Hematopoietic multipotent progenitor cell treated with erythropoietin and hydrocortisone succinate and interleukin-3 and kit ligand, for 4 days (in vitro differentiated cells): ENCODE results near the gene KCNJ16.

ENCODE experiments used
- DNase-seq: peaks from one replicate; pipeline ENCODE4 v3.0.0-alpha.2; 2015

Gene KCNJ16

DNA sequence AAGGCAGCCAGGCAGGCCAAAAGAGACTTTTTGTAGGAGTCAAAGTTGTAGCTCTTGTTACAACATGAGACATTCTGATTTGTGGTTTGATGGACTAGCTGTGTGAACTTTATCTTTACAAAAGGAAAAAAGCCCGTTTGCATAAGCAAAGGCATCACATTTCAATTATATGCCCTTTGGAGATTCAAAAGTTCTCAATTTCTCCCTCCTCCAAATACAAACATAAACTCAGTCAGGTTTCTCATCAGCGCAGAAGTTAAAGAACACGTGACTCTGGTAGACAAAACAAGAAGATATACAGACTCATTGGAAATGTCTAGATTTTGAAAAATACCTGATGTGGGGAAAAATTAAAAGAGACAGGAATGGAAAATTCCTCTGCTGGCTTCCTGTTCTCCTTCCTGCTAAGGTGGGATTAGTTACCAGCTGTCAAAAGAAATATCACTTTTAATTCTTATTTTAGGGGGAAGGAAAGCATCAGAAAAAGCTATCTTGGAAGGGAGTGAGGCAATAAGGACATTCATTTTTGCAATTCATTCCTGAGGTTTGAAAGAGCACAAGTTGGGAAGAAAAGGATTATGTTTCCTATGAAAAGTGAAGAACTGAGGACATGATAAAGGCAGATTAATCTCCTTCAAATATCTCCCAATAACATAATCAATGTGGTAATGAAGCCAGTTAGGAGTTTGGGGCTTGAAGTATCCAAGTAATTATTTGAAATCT lies 4.6 kb upstream of the KCNJ16 start:
- DNase-seq = no peak

DNA sequence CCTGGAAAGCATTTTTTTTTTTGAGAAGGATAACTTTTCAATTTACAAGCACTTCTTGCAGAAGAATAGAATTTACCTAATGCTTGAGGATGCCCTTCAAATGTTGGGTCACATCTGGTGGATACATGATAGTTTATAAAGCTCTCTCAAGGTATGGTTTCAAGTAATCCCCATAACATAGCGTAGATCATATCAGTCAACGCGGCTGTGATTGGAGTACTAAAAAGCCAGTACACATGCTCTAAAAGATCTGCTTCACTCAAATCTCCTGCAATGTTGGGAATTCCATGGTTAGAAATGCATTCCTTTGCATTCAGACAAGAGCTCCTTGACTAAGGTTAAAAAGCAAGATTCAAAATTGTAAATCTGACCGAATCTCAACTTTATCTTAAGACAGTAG lies 3.9 kb upstream of the KCNJ16 start:
- no peak for DNase-seq

DNA sequence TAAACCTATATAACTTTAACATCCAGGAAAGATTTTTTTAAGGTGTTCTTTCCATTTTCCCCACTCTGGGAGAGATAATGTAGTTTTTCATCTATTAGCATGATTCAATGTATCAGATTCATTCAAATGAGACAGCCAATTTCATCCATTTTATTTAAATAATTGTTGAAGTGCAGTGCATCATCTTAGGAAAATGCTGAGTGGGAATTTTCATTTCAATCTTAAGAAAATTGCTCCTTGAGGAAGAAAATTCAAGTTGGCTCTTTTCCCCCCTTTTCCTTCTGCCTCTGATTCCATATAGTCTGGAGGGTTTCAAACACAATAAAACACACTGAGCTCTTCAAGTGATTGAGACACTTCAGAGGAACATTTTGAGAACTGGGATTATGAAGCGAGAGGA lies 3.4 kb upstream of the KCNJ16 start:
- no peak for DNase-seq

DNA sequence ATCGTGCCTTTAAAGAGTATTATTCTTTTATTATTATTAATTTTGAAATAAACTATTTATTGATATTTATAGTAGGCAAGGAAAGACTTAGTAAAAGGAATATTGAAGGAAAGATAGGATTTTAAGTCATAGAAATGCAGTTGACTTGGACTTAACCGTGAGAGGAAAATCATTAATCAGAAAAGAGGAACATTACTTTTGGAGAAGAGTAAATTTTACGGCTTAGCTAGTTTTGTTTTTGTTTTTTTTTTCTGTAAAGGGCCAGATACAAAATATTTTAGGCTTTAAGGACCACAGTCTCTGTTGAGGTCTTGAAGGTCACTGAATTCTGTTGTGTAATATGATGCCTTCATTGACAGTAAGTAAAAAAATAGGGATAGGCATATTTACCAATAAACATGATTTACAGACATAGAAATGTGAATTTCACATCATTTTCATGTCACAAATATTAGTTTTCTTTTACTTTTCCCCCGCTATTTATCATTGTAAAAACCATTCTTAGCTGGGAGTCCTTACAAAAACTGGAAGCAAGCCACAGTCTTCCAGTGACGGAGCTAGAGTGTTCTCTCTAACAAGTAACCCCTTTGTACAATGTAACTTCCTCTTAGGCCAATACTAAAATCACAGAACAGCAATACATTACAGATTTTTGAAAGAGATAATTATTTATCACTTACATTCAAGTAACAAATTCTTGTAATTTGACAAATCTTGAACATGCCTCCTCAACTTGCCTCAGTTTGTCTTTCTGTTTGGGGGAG lies 2.3 kb upstream of the KCNJ16 start:
- DNase-seq = peak; percentile 22

DNA sequence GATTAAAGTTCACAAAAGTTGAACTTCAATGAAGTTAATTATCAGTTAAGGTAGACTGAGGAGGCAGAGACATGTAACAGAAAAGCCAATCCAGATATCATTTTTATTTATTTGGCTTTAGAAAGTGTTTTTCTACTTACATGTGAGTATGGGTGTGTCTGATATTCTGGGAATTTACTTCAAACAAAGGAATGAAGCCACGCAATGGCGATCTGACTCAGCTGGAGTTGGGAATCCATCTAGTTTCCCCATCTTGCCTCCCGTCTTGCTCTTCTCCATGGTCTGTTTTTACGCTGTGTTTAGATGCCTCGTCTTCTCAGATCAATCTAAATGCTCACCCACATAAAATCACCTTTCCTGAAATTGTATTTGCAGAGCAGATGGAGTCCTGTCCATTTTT lies 1.7 kb upstream of the KCNJ16 start:
- no peak for DNase-seq

DNA sequence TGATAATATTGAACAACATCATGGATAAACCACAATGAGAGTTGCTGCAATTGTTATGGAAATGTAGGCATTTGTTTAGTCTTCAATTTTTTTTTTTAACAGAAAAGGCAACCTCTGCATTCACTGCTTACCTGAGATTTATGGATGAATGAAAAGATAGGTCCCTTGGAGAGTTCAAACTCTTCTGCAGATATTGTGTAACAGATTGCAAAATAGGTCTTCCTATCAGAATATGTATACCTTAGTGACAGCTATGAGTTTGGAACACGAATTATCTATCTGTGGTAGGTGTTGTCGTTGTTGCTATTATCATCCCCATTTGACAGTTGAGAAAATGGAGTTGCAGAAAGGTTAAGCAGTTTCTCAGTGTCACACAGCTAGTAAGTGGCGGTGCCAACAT lies 1.2 kb upstream of the KCNJ16 start:
- DNase-seq = no peak

DNA sequence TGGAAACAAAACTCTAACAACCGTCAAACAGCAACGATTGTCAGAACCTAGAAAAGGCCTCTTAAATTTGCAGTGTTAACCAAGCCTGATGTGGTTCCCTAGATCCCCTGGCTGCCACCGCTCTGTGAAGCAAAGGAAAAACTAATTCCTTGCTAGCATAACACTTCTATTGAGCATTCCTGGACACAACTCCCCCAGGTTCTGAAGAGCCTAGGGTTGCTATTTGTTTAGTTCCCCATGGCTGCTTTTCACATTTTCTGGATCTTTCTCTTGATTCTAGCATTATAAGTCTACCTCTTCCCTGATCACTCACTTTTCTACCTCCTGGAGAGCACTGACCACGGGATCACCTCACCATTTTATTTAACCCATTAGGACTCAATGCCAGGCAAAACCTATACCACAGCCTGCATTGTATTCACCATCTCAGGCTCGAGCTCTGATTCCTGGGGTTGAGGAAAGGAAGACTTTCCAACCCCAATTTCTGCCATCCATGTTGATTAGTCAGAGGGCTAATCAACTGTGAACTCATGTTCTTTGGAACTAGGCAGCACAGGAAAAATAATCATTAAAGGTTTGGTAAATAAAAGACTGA lies 692 bp upstream of the KCNJ16 start:
- no peak for DNase-seq

DNA sequence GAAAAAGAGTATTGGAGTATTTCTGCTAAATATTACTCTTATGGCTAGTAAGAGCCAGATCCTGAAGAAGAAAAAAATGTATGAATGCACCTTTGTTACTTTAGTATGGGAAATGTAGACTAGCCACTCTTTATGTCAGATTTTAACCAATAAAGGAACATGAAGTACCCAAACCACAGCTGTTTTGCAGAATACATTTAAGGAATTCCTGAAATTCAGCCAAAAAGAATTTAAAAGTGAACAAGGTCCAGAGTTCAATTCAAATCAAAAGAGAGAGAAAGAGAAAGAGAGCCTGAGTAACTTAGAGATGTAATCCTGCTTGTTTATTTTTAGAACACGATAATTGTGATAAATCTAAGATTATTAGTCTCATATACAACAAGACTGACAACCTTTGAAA lies 1.2 kb downstream of the KCNJ16 start:
- DNase-seq = no peak

DNA sequence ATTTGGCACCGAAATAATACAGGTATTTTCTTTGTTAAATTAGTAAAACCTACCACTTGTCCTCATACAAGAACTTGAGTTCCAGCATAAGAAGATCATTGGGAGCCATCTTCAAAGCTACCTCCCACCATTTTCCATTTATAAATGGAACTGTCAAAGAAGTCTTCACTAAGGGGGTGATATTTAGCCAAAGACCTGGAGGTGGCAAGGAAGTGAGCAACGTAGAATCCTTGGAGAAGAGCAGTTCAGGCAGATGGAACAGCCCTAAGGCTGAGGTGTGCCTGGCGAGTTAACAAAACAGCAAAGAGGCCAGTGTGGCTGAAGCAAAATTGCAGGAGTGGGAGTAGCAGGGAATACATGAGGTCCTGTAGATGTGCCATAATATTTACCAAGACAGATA lies 1.8 kb downstream of the KCNJ16 start:
- DNase-seq = no peak

DNA sequence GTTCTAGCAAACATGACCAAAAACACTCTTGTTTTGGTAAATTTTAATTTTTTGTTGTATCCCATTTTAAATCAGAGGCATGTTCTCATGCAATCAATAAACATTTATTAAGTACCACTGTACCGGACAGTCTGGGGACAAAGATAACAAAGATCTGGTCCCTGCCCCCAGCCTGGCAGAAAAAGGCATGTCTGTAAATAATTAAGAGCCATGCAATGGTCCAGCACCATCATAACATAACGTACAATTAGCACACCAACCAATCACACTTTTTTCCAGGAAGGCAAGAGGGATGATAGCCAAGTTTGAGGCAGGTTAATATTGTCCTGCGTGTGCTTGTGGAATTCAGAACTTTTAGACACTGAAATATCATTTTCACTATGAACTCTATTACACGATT lies 3.5 kb downstream of the KCNJ16 start:
- no peak for DNase-seq

DNA sequence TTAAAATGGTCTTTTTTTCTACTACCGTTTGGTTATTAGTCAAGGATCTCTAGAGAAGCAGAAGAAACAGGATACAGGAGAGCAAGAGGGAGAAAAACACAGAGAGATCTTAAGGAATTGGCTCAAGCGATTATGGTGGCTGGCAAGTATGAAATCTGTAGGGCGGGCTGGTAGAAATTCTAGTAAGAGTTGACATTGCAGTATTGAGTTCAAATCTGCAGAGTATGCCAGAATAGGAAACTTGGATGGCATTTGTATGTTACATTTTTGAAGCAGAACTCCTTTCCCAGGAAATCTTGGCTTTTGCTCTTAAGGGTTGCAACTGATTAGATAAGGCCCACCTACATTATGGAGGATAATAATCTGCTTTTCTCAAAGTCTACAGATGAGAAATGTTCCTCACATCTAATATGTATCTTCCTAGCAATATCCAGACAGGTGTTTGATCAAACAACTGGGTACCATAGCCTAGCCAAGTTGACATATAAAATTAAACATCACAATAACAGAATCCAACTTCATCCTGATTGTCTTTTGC lies 4.0 kb downstream of the KCNJ16 start:
- DNase-seq = no peak

DNA sequence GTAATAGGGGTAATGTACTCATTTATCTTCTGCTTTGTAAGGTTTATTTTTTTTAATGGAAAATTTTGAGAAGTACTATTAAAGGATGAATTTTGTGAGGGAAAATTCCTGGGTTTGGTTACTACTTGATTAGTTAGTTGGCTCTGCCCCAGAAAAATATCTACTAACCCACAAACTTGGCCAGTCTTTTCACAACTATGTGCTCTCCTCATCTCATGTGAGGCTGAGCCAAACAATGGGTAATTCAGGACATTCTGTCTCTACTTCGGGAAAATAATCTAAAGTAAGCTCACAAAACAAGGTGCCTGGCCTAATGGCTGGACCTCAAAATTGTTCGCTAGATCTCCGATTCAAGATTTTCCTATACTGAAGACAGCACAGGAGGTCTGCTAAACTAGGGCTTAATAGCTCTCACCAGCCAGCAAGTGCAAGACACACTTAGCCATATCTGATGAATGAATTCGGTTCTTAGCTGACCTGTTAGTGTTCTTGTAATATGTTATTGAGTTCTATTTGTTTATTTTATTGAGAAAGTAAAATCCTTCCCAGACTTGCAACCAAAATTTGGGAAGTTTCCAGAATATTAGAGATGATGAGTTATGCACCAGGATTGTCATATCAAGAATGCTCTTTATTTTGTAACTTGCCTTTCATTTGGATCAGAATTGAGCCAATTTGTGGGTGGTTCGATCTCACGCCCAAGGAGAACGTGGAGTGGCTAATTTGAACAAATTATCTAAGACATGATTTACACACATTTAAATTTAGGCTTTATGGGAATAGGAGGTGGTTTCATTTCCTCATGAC lies 5.7 kb downstream of the KCNJ16 start:
- DNase-seq = no peak

DNA sequence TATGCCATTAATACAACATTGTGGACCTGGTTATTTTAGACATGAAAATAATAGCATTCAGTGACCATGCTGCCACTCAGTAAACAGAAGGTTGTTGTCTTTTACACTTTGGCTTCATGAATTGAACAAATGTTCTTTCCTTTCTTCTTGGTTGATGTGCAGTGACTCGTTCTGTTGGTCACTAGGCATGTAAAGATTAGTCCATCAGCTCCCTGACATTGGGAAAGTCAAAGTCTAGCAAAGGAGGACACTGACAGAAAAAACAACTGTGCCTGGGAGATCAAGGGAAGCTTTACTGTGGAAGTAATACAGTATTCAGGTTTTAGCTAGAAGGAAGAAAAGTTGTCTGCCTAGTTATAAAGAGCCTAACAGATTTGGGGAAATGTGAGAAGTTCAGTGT lies 6.9 kb downstream of the KCNJ16 start:
- DNase-seq = no peak

DNA sequence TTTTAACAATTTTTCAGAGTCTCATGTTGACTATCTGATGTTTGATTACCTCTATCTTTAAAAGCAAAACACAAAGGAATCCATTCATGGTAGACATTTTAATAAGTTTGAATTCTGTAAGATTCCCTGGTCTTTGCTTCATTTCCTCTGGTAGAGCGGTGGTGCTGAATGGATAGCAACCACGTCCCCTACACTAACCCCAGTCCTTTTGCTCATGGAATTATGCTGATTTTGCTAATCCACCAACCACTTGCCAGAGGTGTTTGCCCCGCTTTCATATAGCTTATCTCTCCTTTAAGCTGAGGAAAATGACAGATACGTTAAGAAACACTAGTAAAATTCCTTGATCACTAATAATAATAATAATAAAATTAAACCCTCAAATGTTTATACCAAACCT lies 9.5 kb downstream of the KCNJ16 start:
- no peak for DNase-seq

DNA sequence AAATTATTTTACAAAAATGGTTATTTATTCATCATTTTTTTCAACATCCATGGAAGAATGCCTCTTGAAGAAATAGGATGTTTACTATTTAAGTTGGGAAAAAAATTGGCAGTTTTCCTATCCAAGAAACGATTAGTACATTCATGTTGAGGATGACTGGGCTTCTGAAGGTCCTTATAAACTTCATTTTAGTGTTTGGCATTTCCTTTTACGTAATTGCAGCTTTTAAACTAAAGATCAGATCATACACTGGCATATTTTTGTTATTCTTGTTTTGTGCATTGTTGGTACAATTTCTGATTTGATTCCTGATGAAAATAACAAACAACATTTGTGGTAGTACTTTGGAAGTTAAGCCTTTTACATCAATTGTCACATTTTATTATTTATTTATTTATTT lies 11.5 kb downstream of the KCNJ16 start:
- DNase-seq = no peak

DNA sequence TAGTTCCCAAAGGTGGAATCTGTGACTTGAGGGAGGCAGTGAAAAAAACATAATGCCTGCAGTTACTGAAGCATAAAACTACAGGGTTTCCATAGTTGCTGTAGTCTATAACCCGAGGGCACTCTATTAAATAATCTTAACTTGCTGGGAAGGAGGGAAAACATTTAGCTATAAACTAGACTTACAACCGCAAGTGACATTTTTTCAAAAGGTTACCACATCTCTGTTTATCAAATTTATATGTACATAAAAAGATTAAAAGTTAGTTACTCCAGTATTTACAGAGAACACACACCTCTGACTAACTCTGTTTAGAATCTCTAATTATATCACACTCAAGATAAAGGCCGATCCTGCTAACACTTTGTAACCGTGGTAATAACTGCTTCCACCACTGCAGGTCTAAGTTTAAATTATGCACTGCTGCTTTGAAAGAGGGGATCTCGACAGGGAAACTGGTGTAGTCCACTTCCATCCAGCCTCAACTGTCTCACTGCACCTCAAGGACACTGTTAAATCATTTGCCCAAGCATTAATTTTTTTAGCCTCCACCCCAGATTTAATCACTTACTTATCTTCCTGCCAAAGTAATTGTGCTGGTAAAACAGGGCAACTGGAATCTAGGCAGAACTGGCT lies 14.6 kb downstream of the KCNJ16 start:
- no peak for DNase-seq

DNA sequence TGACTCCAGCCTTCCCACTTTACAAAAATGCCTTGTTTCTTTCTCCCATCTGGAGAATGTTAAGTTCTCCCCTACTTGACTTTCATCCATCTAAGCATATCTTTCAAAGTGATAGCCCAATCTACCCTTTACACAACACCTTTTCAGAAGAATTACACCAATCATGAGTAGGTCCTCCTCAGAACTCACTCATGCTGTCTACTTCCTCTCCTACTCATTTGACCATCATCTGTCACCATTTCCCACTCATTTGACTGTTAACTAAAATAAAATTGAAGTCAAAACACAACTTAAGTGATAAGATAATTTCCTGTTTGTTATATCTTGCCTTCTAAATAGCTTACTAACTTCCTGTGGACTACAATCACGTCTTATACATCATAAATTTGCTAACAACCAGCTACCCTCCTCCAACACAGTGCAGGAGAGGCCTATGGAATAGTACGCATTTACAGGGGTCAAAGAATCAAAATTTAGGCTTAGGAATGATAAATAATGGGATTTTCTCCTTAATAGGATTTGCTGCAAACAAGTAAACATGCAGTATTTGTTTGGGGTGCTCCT lies 16.1 kb downstream of the KCNJ16 start:
- peak; percentile 20 for DNase-seq

DNA sequence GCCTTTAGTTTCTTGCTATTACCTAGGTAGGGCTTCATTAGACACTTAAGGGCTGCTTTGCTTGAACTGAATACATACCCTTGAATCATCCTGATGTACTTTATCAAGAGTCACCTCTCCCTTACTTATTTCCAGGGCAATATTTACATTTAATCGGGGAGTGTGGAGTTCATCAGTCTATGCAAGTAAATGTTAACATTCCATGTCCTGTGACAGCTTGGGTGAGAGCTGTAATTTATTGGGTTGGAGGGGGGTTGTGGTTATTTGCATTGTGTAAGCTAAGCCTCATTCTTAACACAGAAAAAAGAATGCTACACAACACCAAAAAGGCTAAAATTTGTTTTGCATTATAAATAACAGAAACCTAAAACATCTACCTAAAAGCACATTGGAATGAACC lies 16.7 kb downstream of the KCNJ16 start:
- peak; percentile 13 for DNase-seq

DNA sequence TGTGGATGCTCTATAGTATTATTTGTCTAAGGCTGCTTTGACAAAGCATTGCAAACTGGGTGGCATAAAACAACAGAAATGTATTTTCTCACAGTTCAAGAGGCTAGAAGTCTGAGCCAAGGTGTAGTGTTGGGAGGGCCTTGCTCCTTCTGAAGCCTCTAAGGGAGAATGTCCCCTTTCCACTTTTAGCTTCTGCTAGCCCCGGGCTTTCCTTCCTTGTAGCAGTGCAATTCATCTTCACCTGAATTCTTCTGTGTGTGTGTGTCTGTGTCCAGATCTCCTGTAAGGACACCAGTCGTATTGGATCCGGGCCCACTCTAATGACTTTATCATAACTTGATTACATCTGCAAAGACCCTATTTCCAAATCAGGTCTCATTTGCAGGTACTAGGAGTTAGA lies 18.1 kb downstream of the KCNJ16 start:
- no peak for DNase-seq

DNA sequence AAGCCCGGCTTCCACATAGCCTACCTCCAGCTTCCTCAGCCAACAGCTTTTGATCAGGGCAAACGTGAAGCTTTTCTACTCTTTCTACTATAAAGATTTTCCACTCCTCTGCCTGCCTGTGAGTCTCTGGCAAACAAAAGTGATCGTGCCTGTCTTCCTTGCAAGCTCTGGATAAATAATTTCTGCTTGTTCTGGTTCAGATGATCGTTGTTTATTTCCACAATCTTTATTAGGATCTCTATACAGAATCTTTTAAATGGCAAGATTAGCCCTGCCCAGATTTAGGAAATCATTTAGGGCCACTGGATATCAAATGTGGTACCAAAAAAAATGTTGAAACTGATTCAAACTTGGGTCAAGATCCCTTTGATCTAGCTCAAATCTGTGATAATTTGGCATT lies 20.4 kb downstream of the KCNJ16 start:
- no peak for DNase-seq

DNA sequence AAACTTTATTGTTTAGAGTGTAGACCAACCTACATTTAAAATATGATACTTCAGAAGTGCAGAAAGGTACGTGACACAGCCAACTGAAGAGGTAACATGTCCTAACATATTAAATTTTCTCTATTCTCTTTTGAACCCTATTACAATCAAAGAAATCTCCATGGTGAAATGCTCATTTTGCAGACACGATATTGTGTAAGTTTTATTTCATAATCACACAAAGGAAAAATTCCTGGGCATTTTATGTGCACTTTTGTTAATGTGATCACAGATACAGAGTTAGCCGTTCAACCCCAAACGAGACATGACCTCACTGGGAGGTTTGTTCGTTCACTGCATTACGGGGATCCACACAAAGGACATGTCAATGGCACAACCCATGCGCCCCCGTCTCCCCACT lies 21.8 kb downstream of the KCNJ16 start:
- no peak for DNase-seq

DNA sequence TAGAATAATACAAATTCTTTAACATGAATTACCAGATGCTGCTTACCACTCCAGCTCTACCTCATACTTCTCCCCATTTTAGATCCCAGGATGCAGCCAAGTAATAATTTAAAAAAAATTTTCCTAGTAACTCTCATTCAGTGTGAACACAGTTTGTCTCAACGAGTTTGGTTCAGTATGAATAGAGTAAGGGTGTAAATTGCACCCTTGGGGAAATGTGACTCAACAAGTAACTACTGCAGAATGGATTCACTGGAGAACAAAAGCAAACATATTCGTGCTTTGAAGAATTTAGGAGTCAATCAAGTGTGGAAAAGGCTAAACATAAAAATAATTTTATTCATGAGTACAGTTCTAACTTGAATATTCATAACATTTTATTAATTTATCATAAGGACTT lies 23.0 kb downstream of the KCNJ16 start:
- no peak for DNase-seq
